Measurements from ENCODE around the gene WWOX.

DNA sequence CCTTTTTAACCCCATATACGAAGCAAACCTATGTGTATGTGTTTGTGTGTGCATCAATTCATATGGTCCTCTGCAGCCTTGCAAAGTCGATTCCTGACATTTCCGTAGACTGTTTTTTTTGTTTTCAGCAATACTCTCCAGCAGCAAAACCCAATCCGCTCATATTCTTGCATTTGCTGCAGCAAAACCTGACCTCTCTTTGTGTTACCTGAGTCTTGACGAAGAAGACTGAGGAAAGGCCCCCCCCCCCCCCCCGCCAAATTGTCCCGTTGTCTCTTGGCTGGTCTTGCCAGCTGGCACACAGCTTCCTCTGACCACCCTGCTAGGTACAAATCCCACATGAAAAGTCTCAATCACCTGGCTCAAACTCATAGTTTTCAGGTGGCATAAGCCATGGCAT is 494.7 kb downstream of the WWOX start:
- TF ChIP-seq, protein P1, sequence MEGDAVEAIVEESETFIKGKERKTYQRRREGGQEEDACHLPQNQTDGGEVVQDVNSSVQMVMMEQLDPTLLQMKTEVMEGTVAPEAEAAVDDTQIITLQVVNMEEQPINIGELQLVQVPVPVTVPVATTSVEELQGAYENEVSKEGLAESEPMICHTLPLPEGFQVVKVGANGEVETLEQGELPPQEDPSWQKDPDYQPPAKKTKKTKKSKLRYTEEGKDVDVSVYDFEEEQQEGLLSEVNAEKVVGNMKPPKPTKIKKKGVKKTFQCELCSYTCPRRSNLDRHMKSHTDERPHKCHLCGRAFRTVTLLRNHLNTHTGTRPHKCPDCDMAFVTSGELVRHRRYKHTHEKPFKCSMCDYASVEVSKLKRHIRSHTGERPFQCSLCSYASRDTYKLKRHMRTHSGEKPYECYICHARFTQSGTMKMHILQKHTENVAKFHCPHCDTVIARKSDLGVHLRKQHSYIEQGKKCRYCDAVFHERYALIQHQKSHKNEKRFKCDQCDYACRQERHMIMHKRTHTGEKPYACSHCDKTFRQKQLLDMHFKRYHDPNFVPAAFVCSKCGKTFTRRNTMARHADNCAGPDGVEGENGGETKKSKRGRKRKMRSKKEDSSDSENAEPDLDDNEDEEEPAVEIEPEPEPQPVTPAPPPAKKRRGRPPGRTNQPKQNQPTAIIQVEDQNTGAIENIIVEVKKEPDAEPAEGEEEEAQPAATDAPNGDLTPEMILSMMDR (IDR thresholded peaks at IDR 0.05), result no peak
- no peak for TF ChIP-seq POLR2A (IDR thresholded peaks at IDR 0.05)
- no peak for TF ChIP-seq EP300 (IDR thresholded peaks at IDR 0.05)
